Measurements from ENCODE around the gene PCSK6.

The PCSK6 gene

DNA sequence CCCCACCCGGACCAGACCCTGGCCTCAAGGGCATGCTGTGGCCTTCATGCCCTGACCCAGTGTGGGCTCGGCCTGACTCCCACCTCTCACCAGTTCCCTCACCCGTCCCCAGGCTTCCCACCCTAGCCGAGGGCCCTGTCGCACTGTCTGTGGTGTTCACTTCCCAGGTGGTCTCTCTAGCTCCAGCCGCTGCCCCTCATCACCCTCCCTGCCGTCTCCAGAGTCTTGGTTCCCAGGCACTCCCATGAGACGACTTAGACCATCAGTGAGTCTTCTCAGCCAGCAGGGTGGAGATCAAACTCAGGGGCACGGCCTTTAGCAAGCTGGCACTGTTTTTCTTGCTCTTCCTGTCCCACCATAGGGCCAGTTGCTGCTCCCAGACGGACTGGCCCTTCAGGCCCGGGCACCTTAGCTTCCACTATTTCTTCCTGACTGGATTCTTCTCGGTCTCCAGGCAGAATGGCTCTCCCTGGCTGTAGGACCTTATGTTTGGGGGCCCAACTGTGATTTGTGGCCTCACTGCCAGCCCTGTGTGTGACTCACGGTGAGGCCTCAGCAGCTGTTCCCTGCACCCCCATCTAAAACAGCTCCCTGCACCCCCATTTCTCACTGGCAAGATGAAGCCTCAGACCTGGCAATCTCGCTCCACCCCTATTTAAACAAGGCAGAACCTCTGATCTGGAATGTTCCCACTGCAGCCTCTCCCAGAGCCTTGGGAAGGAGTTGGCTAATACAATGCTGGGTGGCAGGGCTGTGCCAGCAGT lies 9.4 kb upstream of the PCSK6 start:
- no peak for DNase-seq

DNA sequence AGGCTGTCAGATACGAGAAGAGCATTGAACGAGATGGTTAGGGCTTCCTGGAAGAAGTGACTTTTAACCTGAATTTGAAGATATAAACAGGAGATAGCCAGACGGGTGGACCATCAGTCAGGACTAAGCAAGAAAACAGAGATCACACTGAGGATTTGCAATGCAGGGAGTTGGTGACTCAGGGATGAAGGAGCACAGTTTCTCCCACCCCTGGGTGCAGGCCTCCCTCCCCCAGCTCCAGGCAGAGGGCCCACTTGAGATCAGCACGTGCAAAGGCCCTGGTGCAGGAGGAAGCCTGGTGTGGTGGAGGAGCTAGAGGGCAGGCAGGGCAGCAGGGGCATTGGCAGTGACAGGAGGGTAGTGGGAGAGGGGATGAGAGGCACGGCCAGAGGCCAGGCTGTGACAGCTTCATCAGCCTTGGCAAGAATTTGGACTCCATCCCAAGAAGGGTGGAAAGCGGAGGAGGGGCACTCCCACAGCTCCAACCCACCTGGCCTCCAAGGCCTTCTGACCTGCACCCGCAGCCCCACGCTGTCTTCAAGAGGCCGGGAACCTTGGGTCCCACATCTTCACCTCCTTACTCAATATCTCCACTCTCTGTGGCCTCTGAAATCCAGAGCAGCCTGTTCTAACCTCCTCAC lies 8.7 kb upstream of the PCSK6 start:
- no peak for DNase-seq

DNA sequence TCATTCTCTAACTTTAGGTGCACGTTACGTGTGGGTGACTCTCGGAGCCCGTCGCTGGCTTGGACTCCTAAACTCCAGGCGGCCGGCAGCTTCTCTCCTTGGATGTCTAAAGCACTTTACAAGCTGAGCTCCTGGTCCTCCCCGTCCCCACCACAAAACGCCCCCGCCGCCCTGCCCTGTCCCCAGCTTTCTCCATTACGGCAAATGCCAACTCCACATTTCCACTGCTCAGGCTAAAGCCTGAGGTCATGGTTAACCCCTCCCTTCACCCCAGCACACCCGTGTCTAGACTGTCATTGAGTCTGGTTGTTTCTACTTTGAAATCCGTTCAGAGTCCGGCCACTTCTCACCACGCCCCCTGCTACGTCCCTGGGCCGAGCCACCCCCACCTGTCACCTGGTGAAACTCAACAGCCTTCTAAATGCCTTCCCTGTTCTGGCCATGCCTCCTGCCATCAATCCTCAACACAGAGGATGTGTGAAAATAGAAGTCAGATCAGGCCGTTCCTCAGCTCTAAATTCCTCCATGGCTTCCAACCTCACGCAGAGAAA lies 8.1 kb upstream of the PCSK6 start:
- no peak for DNase-seq

DNA sequence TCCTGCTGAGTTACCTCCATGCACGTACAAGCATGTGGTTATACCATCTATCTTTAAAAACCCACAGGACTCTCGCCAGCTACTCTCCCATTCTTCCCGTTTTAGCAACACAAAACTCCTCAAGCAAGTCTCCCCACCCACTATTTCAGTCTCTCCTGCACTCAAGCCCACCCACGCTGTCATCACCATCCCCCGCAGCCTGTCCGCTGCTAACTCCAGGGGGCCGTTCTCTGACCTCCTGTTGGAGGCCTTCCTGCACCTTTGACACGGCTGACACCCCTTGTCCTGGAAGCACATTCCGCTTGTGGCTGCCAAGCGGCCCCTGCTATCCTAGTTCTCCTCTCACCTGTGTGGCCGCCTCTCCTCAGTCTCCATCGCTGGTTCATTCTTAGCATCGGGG lies 7.5 kb upstream of the PCSK6 start:
- no peak for DNase-seq

DNA sequence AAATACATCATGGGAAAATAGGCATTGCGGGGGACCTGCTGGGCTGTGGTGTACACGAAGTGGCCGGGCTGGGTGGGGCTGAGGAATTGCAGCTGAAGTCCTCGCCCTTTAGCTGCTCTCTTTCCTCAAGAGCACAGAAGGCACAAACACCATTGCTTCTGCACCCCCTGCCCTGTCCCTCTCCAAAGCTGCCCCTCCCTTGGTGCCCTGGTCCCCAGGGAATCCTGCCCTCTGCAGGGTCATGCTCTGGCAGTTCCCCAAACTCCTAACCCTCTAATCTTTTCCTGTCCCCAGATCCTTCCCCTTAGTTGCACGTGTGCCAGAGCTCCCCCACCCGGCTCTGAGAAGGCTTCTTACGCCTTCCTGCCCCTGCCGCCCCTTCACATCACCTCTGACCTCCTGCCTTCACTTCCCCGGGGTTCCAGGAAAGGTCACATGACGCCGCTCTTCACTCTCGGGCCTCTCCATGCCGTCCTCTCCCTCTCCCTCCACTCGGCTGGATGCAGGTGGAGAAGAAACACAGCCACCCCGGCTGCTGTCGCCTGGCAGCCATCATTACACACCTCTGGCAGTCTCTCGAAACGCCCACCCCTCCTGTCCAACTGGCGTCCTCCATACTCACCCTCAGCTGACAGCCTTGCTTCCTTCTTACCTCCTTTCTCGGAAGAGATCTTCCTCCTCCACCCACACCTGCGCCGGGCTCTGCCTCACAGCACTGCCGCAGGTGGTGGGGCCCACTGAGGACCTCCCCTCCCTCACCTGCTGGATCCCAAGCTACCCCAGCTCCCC lies 6.9 kb upstream of the PCSK6 start:
- no peak for DNase-seq

DNA sequence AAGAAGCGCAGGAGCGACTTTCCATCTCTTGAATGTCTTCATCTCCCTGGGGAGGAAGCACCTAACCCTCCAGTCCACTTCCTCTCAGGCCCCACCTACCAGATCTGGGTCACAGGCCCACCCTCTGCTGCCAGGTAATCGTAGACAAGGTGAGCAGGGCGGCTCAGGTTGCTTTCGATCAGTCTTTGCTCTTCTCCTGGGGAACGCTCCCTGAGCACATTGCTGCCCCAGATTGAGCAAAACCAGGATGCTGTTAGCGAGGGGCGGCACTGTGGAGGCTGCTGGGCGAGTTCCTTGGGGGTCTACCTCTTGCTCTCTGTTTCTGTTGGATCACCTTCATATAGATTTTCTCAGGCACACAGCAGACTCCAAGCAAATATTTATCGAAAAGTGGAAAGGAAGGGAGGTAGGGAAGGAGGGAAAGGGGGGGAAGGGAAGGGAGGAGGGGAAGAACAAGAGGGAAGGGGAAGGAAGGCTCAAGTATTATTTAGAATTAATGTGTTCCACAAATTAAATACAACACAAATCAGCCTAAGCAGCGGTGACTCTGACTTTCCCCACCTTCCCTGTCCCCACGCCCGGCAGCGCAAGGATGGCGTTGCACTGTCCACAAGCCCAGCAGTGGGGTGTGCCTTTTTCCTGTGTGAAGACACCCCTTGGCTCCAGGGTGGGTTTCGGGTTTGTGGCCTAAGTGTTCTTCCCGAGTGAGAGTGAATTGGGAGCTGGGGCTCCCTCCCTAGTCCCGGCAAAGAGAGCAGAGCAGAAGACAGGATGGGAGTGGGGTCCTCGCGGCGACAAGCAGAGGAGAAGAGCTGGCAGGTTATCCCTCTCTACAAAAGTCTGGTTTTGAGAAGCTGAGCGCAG lies 6.1 kb upstream of the PCSK6 start:
- no peak for DNase-seq

DNA sequence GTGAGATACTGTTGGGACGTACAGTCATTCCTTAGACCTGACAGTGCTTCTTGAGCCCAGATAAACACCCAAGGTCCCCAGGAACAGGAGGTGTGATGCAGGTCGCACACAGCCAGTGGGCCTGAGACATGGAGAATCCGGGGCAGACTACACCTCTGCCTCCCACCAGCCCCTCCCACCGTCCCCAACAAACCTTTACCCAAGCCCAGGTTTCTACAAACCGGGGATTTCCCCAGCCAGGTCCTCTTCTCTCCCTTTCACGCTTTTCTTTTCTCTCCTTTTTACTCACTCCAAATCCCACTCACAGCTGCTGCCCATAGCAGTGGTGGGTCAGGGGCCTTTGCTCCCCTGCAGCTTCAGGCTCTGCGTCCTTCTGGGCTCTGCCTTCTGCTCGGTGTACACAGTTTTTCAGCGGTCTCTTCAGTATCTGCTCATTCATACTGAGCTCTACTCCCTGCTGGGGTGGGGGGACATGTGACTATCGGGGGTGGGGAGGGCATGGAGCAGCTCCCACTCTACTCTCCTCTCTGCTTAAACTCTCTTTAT lies 4.8 kb upstream of the PCSK6 start:
- DNase-seq, result no peak

DNA sequence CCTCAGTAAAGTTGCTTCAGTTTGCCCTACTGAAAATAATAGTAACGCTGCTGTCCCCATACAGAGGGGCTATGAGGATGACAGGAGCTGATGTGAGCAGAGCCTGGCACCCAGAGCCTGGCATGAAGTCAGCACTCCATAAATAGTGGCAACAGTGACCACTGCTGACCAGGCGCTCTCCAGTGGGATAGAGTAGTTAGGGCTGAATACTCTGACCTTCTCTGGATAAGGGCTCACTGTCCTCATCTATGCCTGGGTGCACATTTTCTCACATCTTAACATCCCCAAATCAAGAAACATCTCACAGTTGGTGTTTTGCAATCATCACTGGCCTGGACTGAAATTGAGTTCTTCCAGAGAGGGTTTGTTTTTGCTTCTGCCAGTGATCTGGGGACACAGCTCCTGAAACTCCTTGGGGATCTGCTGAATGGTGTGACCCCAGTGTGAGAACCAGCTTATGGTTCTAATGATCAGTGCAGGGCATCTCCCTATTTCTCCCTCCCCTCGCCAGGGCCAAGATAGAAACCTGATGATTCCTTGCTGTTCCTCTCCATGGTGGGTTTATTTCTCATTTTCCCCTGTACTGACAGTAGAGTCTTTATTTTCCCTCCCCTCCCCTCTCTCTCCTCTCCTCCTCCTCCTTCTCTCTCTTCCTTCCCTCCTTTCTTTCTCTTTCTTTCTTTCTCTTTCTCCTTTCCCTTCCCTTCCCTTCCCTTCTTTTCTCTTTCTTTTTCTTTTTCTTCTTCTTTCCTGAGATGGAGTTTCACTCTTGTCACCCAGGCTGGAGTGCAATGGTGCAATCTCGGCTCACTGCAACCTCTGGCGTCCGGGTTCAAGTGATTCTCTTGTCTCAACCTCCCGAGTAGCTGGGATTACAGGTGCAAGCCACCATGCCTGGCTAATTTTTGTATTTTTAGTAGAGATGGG lies 3.5 kb upstream of the PCSK6 start:
- no peak for DNase-seq

DNA sequence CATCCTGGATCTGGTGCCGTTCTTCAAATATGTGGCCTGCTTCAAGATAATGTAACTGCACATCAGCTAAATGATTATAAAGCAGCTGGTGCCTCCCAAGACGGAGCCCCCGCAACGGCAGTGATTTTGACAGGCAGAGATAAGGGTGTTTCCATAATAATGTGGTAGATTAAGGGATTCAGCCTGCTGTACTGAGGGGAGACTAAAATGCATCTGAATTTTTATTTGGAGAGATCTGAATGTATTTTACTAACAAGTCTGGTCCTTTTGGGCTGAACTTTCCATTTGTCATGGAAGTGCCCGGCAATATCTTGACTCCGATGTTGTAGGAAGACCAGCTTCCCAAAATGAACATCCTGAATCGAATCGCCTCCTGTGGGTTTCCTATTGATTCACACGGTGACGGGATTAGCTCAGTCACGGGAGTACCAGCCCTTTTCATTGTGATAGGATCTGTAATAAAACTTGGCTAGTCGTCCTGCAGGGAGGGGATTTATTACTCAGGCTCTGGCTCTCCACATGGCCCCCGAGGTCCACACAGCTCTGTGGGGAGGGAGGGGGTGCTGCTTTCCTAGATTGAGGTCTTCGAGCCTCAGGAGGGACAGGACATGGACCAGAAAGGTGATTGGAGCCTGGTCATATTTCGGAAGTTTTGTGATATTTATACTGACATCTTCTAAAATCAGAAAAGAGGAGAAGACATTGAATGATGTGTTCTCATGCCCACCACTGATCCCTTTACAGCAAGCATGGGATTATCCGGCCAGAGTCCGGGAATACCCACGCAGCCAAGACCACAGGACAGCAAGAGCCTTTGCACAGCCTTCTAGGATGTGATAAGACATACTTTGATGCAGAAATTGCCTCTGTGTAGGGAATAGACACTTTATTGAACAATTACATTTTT lies 2.5 kb upstream of the PCSK6 start:
- DNase-seq, result no peak

DNA sequence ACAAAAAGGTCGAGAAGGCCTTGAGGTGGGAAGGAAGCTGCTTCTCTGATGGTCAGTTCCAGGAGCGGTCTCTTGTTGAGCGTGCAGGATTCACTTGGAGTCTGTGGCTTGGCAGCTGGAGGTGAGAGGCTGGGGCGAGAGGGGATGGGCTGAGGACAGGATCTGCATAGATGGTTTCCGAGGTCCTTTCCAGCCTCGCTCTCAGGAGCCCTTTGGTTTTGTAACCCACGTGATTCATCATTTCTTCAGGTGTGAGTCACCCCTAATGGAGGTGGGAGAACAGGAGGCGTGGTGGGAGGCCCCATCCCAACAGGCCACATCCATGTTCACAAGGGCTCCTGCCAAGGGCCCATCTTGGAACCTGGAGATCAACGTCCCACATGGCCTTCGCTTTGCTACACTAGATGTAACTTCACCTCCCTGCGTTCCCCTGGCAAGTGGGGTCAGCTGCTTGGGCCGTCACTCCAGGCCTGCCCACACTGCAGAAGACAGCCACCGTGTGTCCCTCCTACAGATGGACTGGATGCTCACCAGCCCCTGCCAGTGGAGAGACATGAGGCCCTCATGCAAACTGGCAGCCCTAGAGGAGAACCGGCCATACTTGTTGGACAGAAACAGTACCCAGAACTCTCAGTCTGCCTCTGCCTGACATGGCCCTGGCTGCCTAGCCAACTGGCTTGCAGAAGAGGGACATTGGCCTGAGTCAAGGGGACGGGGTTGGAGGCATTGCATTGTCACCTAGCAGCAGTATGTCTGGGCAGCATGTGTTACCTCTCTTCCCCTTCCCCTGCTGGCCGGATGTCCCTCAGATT lies 1.6 kb upstream of the PCSK6 start:
- no peak for DNase-seq

DNA sequence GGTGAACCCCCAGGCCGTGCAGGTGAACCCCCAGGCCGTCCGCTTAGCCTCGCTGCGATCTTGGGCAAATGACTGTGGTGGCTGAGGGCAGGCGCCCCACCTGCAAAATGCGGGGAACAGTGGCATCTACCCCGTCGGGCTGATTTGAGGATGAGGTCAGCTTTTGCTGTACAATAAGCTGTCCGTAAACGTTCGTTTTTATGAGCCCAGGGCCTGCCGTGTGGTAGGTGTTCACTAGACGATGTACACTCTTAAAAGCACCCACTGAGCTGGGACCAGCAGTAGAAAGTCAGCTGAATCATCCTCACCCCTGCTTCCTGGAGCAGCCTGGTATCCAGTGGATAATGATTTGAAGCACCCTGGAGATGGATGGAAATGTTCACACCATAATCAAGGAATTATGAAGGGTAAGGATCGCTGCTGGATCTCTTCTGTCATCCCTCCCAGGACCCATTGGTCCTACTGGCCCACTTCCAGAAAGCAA lies 943 bp upstream of the PCSK6 start:
- no peak for DNase-seq

DNA sequence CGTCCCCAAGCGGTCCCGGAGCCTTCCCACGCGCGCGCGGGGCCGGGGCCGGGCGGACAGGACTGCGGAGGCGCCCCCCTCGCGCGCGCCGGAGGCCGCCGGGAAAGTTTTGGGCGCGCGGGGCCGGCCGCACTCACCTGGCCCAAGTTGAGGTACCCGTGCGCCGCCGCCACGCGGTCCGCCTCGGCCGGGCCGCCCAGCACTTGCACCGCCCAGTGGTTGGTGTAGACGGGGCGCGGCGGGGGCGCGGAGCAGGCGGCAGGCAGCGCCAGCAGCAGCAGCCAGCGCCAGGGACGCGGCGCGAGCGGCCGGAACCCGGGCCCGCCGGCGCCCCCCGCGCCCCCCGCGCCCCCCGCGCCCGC lies 289 bp downstream of the PCSK6 start:
- DNase-seq, result no peak

DNA sequence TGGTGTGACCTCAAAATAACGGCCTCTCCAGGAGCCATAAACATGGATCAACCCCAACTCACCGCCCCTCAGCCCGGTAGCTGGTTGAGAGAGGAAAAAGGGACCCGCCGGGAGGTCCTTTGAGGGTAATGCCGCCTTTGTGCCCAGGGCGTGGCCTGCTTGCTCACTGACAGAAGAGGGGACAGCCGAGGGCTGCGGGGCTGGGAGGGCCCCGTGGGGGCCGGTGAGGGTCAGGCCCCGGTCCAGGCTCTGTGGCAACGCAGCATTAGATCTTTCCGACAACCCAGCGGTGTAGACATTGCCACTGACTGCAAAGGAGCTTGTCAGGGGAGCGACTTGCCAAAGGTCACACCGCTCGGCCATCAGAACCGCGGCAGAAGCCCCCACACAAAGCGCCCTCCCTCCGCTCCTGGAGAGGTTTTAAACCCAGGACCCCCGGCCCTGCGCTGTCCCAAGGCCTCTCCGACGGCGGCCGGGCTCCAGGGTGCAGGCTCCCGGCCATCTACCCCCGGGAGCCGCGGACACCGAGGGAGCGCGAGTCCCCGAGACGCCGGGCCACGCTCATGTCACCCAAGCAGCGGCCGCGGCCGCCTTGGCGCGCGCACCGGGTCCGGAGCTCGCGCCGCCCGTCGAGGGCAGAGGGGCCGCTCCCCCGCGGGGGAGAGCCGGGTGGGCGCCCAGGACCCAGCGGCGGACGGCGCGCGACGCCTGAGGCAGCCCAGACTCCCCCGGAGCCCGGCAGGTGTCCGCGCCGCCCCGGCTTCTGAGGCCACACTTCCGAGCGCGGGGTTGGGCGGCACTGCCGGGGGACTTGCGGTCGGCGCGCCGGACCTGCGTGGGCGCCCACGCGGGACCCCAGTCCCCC lies 975 bp downstream of the PCSK6 start:
- no peak for DNase-seq

DNA sequence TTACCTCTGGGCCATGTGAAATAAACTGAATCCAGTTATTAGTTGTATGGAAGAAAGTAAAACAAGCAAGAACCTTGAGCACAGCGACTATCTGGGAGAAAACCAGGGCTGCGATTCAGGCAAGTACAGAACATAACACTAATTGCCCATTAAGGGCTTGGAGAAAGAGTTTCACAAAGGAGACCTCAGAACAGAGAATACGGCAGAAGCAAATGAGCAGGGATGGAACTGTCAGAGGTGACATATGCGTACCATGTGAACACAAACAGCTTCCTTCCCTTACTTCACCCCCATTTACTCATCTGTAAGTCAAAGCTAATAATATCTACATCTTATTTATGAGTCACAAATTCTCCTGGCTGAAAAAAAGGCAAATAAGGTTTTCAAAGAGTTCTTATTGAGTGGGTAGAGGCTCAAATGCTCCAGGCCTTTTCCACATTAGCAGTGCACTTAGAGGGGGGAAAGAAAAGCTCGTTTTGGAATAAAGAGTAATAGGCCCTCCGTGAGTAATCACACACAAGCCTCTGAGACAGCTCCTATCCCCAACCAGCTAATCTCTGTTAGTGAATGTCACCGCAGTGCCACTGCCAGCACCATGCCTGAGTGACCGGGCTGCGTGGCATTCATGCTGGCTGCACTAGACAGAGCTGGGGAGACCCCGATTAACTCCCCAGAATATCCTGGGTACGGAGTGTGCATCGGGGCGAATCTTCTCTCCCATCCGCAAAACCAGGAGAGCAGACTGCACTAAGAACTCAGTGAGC lies 2.6 kb downstream of the PCSK6 start:
- DNase-seq, result no peak

DNA sequence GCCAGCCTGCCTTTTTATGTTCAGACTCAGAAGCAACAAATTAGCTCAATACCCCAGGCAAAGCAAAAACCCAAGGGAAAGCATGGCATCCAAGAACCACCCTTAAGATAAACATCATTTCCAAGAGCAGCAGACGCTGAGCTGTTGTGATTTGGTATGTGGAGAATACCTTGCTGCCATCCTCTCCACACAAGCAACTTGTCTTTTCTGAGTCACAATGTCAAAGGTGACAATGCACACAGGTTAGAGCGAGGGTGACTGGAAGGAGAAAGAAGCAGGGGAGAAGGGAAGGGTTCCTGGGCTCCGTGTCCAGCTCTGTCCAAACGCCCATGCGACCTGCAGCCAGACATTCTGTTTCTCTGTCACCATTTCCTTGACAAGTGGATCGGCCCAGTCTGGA lies 6.0 kb downstream of the PCSK6 start:
- no peak for DNase-seq

DNA sequence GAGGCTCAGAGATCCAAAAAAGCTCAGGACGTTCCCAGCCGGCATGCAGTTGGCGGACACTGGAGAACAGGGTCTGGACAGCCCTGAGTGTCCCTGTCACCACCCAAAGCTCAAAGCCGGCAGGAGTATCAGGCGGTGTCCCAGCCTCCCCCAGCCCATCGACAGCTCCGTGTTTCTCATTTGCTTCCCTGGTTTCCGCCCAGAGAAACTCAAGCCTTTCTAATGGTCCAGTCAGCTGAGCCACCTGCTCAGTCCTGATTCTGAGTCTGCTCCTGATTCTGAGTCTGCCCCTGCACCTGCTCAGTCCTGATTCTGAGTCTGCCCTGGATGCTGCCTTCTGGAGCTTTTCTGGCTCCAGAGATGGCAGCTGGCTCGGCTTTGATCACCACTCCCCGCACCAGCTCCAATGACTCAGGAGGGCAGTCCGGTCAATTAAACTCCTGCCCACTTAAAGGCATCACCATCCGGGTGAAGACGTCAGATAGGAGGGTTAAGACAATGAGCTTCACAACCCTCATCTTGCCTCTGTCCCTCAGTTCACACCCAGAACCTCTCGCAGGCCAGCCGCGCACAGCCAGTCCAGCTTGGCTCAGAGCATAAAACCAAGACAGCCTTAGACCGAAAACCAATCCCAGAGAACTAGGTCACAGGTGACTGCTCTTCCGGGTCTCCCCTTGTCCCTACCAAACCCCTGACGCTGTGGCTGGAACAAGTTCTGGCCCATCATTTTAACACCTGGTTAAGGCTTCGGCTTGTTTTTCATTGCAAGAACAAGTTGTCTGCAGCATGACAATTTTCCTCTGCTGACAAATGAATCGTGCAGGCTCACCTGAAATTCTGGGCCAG lies 6.8 kb downstream of the PCSK6 start:
- no peak for DNase-seq

Measured in SIG-M5 (cell line).